ENCODE measurements around the gene TP73.
A peak's percentile ranks its signal among the peaks of the same experiment; 100 is the strongest.

Gene TP73

GRCh38 chr1:3711381-3711779 lies 59.1 kb downstream of the TP73 start:
- no peak for DNase-seq

- no peak for DNase-seq
Observed at GRCh38 chr1:3711780-3712451, 59.6 kb downstream of the TP73 start.

- no peak for DNase-seq
Observed at GRCh38 chr1:3712573-3713535, 60.5 kb downstream of the TP73 start.

DNA sequence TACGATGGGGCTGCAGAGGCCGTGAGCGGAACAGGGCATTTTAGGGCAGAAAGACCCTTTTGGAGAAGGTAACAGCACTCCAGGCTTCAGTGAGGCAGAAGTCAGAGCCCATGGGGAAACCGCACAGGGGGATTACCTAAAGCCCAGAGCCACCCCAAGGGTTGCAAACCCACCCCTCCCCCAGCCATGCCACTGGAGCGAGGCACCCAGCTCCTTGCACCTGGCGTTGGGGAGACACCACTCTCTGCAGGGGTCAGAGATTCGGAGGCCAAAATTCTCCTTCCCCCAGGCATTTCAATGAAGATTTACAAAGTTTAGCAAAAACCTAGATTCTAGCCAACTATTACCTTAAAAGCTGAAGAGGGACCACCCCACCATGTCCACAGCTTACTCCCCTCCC lies 61.5 kb downstream of the TP73 start:
- DNase-seq, result no peak

DNA sequence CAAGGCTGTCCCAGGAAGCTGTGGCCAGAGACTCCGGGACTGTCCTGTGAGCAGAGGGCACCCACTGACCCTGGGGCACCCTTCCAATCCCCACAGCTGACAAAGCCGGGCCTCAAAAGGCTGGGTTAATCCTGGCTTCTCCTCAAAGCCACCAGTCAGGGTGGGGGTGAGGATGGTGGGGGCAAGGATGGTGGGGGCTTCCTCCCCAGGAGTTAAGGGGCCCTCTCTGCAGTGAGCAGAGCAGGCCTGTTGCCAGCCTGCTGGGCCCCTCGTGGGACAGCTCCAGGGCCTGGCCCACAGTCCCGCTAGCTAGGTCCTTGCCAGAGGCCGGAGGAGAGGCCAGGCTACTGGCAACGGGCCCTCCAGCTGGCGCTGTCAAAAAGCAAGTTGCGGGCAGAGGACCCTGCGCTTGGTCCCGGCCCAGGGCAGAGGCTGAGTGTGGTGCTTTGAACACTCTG lies 62.0 kb downstream of the TP73 start:
- DNase-seq, result no peak

DNA sequence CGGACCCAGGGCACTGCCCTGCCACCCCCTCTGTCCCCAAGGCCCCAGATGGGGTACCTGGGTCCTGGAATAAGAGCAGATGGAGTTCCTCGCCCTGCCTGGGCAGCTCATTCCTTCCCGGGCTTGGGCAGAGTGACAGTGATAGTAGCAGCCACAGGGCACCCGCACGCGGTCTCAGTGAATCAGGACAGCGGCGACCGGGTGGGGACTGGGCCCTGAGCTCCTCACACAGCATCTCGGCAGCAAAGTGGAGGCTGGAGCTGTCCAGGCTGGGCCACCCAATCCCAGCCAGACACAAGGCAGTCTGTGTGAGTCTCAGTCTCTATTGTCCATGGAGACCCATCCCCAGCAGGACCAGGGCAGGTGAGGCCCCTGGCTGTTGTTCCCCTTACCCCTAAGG lies 62.5 kb downstream of the TP73 start:
- DNase-seq, result no peak

DNA sequence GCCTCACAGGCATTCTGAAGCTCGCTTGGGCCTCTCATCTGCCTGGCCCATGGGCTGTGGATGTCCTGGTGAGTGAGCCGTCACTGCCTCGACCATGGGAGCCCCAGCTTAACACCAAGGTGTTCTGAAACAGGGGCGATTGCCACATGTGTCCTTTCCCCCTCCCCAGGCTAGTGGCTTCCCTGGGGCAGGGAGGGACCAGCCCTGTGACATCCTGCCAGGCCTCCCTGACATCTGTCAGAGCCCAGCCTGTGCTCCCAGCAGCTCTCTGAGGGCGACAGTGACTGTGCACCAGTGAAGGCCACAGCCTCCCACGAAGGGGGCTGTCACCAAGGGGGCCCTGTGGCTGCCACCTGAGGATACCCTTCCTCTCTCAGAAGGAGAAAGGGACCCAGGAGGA lies 64.0 kb downstream of the TP73 start:
- no peak for DNase-seq

- no peak for DNase-seq
Observed at GRCh38 chr1:3717041-3717714, 64.9 kb downstream of the TP73 start.

- DNase-seq, result no peak
Observed at GRCh38 chr1:3717715-3718601, 65.6 kb downstream of the TP73 start.

GRCh38 chr1:3718764-3719163 lies 66.4 kb downstream of the TP73 start:
- DNase-seq, result no peak

DNA sequence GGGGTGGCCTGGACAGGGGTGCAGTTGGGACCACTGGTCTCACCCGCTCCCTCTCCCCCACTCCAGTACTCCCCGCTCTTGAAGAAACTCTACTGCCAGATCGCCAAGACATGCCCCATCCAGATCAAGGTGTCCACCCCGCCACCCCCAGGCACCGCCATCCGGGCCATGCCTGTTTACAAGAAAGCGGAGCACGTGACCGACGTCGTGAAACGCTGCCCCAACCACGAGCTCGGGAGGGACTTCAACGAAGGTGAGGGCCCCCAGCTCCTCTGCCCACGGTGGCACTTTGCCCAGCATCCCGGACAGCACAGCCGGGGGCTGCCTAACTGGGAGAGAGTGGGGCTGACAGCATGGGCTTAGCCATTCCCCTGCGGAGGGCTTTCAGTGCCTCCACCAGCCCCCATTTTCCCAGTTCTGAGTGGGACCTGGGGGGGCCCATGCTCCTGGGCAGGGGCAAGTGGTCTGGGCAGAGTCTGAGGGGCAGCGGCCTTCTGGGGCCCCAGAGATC lies 69.7 kb downstream of the TP73 start:
- no peak for DNase-seq

GRCh38 chr1:3722846-3723245 lies 70.5 kb downstream of the TP73 start:
- DNase-seq, result no peak

GRCh38 chr1:3724416-3725030 lies 72.2 kb downstream of the TP73 start:
- DNase-seq, result peak; percentile 61

DNA sequence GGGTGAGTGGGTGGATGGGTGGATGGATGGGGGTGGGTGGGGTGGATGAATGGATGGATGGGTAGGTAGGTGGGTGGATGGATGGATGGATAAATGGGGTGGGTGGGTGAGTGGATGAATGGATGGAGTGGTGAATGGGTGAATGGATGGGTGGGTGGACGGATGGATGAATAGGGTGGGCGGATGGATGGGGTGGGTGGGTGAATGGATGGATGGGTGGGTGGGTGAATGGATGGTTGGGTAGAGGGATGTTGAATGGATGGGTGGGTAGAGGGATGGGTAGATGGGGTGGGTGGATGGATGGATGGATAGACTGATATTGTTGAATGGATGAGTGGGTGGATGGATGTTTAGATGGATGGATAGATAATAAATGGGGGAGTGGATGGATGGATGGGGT lies 73.0 kb downstream of the TP73 start:
- no peak for DNase-seq

DNA sequence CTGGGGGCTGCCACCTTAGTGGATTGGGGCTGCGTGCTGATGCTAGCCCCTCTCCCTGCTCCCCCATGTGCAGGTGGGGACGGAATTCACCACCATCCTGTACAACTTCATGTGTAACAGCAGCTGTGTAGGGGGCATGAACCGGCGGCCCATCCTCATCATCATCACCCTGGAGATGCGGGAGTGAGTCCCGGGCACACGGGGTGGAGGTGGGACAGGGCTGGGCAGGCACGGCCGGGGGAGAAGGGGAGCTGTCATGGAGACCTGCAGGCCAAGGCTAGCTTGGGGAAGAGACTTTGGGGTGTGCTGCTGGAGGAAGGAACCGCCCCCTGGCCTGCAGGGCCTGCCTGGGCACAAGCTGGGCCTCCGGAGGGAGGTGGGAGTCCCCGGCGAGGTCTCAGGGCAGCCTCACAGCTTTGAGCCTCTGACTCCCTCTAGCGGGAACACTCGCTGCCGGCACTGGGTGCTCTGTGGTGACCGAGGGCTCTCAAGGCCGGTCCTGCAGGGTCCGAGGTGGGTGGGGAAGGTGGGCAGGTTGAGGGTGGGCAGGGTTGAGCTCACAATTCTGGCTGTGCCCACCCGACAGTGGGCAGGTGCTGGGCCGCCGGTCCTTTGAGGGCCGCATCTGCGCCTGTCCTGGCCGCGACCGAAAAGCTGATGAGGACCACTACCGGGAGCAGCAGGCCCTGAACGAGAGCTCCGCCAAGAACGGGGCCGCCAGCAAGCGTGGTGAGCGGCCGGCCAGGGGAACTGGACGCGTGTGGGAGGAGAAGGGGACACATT lies 74.9 kb downstream of the TP73 start:
- DNase-seq, result no peak

DNA sequence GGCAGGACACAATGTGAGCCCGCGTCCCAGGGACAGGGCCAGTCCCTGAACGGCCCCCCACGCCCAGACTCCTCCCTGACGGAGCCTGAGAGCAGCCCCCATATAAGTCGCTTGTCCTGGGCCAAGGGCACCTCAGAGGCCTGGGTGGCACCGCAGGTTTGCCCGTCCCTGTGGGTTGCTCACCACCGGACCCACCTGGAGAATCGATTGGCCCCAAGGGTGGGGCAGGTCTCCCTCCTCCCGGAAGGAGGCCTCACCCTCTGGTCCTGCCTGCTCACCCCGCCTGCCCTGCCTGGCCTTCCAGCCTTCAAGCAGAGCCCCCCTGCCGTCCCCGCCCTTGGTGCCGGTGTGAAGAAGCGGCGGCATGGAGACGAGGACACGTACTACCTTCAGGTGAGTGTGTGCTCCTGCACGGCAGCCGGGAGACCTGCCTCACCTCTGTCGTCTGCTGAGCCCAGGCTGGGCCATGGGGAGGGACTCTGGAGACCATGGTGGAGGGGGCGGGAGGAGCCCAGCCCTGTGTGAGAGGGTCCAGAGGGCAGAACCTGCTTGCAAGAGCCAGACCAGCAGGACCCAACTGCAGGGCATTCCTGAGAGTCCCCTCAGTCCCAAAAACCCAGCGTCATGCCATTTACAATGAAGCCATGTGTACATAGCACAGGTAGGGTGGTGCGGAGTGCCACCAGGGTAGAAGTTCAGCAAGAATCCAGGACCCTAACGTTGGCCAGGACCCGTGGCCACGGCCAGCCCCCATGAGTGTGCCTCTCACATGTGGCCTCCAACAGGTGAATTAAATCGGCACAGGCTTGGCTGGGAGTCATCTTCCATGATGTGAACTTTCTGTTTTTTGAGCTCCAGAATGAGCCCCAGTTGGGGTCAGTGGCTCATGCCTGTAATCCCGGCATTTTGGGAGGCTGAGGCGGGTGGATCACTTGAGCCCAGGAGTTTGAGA lies 75.8 kb downstream of the TP73 start:
- DNase-seq, result no peak

DNA sequence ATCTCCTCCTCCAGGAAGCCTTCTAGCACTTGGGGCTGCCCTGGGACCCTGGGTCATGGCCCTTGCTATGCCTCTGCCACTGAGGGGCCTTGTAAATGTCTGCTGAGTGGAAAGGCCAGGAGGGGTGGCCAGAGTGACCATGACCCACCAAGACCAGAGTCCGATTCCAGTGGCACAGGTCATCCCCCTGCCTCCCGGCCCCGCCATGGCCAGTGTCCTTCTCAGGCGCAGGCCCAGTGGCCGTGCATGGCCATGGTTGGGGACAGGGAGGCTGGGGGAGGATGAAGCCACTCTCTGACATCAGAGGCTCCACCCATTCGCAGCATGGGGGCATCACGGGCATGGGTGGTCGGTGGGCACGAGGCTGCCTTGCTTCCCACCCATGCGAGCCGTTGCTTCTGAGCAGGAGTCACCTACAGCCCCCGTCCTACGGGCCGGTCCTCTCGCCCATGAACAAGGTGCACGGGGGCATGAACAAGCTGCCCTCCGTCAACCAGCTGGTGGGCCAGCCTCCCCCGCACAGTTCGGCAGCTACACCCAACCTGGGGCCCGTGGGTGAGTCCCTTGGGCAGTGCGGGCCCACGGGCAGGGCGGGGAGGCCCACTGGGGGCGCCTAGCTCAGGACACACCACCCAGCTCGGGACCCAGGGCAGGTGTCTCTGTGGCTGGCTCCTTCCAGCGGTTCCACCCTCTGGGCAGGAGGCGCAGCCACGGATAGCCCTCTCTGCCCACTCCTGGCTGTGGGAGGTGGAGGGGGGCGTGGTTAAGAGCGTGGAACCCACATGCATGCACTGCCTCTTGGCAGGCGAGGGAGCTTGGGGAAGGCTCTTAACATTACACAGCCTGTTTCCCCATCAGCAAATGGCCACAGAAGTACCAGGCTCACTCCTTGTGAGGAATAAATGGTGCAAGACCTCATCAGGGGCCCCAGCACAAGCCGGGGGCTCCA lies 77.6 kb downstream of the TP73 start:
- DNase-seq, result no peak

DNA sequence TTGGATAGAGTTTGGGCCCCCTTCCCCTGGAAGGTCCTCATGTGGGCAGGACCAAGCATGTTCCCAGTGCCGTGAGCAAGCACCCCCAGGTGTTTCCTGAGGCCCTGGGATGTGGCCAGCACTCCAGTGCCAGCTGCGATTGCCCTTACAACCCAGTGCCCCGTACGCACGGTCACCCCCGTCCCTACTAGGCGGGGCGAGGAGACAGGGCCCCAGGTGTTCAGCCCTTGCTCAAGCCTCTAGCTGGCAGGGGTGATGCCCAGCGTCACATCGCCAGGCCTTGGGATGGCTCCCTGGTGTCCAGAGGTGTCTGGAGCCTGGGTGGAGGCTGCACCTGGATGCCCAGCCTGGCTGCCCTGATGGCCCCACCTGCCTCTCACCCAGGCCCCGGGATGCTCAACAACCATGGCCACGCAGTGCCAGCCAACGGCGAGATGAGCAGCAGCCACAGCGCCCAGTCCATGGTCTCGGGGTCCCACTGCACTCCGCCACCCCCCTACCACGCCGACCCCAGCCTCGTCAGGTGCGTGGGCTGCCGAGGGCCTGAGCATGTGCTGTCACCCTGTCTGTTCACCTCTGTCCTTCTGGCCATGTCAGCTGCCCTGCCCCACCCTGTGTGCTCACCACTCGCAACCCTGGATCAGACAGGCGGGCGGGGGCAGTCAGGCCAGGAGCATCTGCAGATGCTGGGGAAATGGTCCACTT lies 78.4 kb downstream of the TP73 start:
- no peak for DNase-seq
